ENCODE results near the gene M1AP.

Gene M1AP

GRCh38 chr2:74542978-74543377, 105.2 kb downstream of the M1AP start:
- no peak for DNase-seq

- no peak for DNase-seq
These were observed 107.8 kb downstream of the M1AP start for GRCh38 chr2:74540291-74540690.

DNA sequence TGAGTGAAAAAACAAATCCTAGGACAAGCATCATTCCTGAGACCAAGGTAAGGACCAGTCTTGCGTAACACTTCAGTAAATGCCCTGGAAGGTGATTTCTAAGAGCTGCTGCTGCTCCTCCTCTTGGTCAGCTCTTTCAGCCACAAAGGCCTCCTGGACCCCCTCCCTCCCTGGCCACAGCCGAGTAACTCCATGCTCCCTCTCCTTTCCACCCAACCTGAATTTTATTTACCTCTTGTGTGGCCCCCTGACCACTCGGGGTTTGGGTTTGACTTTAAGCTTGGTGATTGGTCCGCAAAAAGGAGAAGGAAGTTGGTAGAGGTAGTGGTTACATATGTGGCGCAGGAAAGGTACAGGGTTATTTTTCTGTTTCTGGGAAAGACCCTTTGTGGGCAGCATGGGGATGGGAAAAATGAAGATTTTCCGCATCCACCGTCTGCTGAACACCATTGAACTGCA, 109.2 kb downstream of the M1AP start:
- no peak for DNase-seq

GRCh38 chr2:74537140-74537539, 111.0 kb downstream of the M1AP start:
- no peak for DNase-seq

GRCh38 chr2:74536166-74536950, 111.8 kb downstream of the M1AP start:
- no peak for DNase-seq

DNA sequence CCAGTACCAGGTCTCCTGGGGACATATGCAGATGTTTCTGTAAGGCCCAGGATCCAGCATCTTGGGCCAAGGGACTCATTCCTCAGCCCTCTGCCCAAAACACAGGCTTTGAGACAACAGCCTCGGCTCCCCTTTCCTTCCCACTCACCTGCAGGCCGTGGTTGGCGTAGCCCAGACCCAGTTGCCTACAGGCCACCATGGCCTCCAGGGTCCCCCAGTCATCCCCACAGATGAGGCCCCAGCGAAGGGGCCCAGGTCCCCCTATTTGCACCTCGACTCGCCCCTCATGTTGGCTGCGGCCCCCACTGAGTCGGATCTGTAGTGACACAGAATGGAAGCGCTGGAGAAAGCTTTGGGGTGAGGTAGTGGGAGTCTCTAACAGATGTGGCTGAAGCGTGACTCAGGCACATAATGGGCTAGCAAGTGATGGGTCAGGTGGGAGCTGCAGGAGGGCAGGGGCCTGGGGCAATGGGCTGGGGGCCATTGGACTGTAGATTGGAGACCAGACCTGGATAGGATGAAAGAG, 112.6 kb downstream of the M1AP start:
- no peak for DNase-seq

DNA sequence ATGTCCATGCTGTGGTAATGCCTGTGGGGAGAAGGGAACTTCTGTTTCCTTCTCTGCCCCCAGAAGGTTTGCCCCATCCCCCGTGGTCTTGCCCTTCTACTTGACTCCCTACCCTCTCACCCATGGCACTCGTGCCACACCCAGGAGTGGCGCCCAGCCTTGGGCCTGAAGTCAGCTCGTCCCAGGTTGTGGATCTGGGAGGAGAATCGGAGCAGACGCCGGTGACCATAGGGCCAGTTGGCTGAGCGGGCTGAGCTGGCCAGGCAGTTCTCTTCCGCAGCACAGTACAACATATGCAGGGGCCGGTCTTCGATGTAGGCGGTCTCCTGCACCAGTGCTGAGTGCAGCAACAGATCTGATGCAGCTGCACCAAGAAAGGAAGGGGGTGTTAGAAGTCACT, 113.7 kb downstream of the M1AP start:
- no peak for DNase-seq

DNA sequence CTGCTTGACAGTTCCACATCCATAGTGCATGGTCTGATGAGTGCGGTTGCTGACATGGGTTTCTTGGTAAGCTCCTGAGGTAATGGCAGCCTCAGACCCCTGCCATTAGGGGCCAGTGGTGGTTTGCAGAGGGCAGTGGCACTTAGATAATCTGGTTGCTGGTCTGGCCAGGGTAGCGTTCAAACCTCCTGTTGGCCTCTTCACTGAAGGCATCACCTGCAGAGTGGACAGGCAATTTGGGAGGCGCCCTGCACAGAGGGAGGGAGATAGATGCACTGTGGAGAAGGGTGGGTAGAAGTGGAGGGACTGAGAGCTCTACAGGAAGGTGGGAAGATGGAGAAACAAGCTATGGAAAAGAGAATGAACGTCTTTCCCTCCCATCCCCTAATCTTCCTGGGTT, 114.7 kb downstream of the M1AP start:
- no peak for DNase-seq

- peak; percentile 67 for DNase-seq
These were observed 115.9 kb downstream of the M1AP start for GRCh38 chr2:74532222-74532621.

DNA sequence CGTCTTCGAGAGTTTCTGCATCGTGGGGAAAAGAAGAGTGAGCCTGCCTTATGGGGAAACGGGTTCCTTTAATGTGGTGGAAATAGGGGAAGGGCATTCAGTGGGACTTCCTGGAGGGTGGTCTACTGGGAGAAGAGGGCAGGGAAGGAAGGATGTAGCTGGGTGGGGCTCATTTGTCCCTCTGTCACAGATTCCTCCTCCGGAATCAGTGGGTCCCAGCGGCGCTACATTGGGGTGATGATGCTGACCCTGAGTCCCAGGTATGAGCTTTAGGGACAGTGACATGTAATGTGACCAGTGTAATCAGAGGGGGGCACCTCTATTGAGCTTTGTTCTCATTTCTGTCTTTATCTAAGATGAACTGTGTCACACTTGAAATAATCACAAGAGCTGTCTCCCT, 116.5 kb downstream of the M1AP start:
- DNase-seq, result no peak

DNA sequence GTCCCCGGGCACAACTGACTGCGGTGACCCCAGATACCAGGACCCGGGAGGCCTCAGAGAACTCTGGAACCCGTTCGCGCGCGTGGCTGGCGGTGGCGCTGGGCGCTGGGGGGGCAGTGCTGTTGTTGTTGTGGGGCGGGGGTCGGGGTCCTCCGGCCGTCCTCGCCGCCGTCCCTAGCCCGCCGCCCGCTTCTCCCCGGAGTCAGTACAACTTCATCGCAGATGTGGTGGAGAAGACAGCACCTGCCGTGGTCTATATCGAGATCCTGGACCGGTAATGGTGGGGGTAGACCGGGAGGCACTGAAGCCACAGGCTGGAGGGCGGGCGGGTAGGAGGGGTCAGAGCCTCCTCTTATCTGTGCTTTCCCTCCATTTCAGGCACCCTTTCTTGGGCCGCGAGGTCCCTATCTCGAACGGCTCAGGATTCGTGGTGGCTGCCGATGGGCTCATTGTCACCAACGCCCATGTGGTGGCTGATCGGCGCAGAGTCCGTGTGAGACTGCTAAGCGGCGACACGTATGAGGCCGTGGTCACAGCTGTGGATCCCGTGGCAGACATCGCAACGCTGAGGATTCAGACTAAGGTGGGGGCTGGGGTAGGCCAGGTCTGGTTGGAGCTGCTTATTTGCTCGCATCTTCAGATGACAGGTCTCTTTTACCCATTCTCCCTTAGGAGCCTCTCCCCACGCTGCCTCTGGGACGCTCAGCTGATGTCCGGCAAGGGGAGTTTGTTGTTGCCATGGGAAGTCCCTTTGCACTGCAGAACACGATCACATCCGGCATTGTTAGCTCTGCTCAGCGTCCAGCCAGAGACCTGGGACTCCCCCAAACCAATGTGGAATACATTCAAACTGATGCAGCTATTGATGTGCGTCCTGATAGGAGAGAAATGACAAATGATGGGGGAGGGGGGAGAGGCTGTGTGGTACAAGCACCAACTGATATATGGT, 117.6 kb downstream of the M1AP start:
- DNase-seq, result peak; percentile 68

GRCh38 chr2:74529357-74530238, 118.5 kb downstream of the M1AP start, which contains the start of the genes AUP1 and HTRA2:
Gene AUP1 (minus strand): TSS chr2:74529706. CDS start chr2:74529629, 77 bp downstream.
Gene HTRA2 (plus strand): TSS chr2:74529933. CDS start chr2:74530007, 74 bp downstream.
- peak; percentile 91 for DNase-seq

GRCh38 chr2:74528600-74529356, 119.4 kb downstream of the M1AP start:
- no peak for DNase-seq

DNA sequence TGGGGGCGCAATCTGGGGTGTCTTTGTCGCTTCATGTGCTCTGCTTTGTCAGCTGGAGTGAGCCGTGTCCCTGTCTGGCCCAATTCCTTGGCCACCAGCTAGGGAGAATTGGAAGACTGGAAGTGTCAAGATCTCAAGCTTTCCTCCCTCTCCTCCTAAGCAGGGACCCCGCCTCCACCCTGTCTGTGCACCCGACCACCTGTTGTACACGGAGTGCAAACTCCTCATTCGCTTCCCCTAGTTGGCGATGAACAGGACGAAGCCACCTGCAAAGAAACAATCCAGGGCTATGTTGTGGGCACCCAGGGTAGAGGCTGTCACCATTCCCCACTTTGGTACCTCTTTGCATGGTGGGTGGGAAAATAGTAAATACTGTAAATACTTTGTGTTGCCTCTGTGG, 120.4 kb downstream of the M1AP start:
- DNase-seq, result no peak

- no peak for DNase-seq
These were observed 121.4 kb downstream of the M1AP start for GRCh38 chr2:74526649-74527230.

DNA sequence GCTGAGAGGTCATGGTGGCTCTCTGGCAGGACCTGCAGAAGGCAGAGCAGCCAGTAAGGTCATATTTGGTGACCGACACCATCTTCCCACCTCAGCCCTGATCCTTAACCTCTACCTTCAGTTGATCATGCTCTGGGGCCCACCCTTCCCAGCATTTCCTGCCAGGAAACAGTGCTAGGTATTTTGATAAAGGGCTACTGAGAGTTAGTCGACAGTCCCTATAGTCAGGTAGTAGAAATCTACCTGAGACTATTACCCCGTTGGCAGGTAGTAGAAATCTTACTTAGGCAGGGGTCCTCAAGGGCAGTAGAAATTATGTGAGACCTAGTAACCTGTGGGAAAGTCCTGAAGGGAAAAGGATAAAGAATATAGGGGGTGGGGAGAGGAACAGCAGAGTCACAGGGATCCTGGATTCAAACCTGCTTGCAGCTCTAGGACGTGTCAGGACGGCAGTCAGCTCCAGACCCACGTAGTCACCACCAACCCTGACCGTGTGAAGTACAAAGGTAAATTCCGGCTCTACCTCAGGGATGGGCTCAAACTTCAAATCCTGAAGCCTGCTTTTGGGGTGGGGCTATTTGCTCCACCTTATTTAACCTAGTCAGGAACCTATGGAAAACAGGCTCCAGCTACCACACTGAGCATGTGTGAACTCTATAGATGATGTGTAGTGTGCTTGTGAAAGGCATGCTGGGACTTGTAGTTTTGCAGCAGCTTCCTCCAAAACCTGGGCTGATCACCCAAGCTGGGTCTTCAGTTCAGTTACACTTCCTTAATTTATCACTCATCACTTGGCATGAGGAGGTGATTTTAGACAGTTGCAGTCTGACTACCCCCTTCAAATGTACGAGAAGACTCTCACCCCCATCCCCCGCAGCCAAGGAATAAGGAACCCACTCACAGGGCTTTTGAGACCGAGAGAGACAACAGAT, 122.1 kb downstream of the M1AP start, which contains the start of gene DQX1:
Gene DQX1 (minus strand): TSS at position 515 of the 932 bp plus-strand sequence. CDS start 502 bp downstream, at position 13.
- DNase-seq, result peak; percentile 56

- DNase-seq, result no peak
These were observed 123.0 kb downstream of the M1AP start for GRCh38 chr2:74524955-74525716.

- DNase-seq, result no peak
These were observed 124.1 kb downstream of the M1AP start for GRCh38 chr2:74524005-74524404.

DNA sequence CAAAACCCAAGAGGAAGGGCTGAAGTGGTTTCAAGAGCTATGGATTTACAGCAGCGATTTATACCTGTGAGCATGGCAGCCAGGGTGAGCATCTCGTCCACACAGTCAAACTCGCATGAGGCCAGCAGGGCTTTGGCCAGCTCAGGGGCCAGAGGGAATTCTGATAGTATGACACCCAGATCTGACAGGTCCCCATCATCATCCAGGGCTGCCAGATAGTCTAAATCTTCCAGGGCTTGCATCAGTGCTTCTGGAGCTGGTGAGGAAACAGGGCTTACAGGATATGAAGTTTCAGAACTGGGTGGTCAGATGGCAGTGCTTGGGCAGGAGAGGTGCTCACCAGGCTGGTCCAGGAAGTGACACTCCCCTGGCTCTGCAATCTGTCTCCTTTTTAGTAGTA, 125.6 kb downstream of the M1AP start:
- DNase-seq, result no peak
